Neural progenitor cell (in vitro differentiated cells): ENCODE measurements around the gene RPAP3. TPM values are rescaled to one million over a fixed set of nuclear protein-coding genes. Genes with fewer than 3 reads are reported as not detected.

Experiments used
- DNase-seq: peaks from one replicate; pipeline ENCODE4 v3.0.0-alpha.2; 2016; ENCODE audit warnings: low spot score
- H2AFZ ChIP-seq: fragments of 200-600 bp; sonication (generic); replicated peaks from 2 replicates; pipeline ENCODE4 v1.6.1; 2016; ENCODE audit warnings: antibody characterized with exemption
- H3F3A ChIP-seq: fragments of 200-600 bp; sonication (generic); 2 replicates; pipeline ENCODE4 v1.6.1; 2016; ENCODE audit warnings: antibody characterized with exemption, low read depth
- H3K27ac ChIP-seq: fragments of 200-600 bp; sonication (generic); 2 replicates; pipeline ENCODE4 v1.5.1; 2016; ENCODE audit warnings: mild to moderate bottlenecking
- H3K27me3 ChIP-seq: fragments of 200-600 bp; sonication (generic); 2 replicates; pipeline ENCODE4 v1.6.1; 2016; ENCODE audit warnings: mild to moderate bottlenecking, moderate library complexity
- H3K36me3 ChIP-seq: fragments of 200-600 bp; sonication (generic); 2 replicates; pipeline ENCODE4 v1.5.1; 2016
- H3K4me1 ChIP-seq: fragments of 200-600 bp; sonication (generic); 2 replicates; pipeline ENCODE4 v1.6.1; 2016; ENCODE audit warnings: mixed run types
- H3K4me2 ChIP-seq: fragments of 200-600 bp; sonication (generic); 2 replicates; pipeline ENCODE4 v1.6.1; 2016
- H3K4me3 ChIP-seq: fragments of 200-600 bp; sonication (generic); 2 replicates; pipeline ENCODE4 v1.5.1; 2016
- H3K79me2 ChIP-seq: fragments of 200-600 bp; sonication (generic); 2 replicates; pipeline ENCODE4 v1.6.1; 2016; ENCODE audit warnings: low read depth
- H3K9ac ChIP-seq: fragments of 200-600 bp; sonication (generic); 2 replicates; pipeline ENCODE4 v1.6.1; 2016
- H3K9me3 ChIP-seq: fragments of 200-600 bp; sonication (generic); 2 replicates; pipeline ENCODE4 v1.5.1; 2016; ENCODE audit warnings: low read depth
- H4K20me1 ChIP-seq: fragments of 200-600 bp; sonication (generic); 2 replicates; pipeline ENCODE4 v1.6.1; 2016; ENCODE audit warnings: low read depth
- H3K27ac Mint-ChIP-seq: 3 replicates; pipeline ENCODE4 v1.8.0; 2021; ENCODE audit warnings: mixed read lengths
- H3K27me3 Mint-ChIP-seq: 2 replicates; pipeline ENCODE4 v1.8.0; 2022; ENCODE audit warnings: low read depth, mild to moderate bottlenecking, inconsistent platforms, moderate library complexity, mixed read lengths; ENCODE audit not compliant: insufficient read depth
- H3K36me3 Mint-ChIP-seq: 3 replicates; pipeline ENCODE4 v1.8.0; 2021; ENCODE audit warnings: mixed read lengths
- H3K4me1 Mint-ChIP-seq: 3 replicates; pipeline ENCODE4 v1.8.0; 2021; ENCODE audit warnings: mixed read lengths
- H3K4me3 Mint-ChIP-seq: 3 replicates; pipeline ENCODE4 v1.8.0; 2021; ENCODE audit warnings: mild to moderate bottlenecking, moderate library complexity, mixed read lengths
- H3K9me3 Mint-ChIP-seq: 3 replicates; pipeline ENCODE4 v1.8.0; 2020; ENCODE audit warnings: mixed read lengths
- EZH2 ChIP-seq: fragments of 200-600 bp; sonication (generic); IDR thresholded peaks from 2 replicates; pipeline ENCODE4 v1.6.1; 2017; ENCODE audit warnings: antibody characterized with exemption, mild to moderate bottlenecking, moderate library complexity
- EZH2phosphoT487 ChIP-seq: fragments of 200-600 bp; sonication (generic); IDR thresholded peaks from 2 replicates; pipeline ENCODE4 v1.6.1; 2017; ENCODE audit warnings: antibody characterized with exemption
- total RNA-seq: library from RNA; depleted of rRNA; stranded (reverse); fragments of >200 nt; gene quantifications from 2 replicates; pipeline ENCODE4 v1.2.3, GENCODE V29; 2015; ENCODE audit warnings: low replicate concordance
- TF ChIP-seq, protein P1 (sequence below): fragments of 200-600 bp; sonication (generic); IDR thresholded peaks from 2 replicates; pipeline ENCODE4 v1.5.1; 2017; ENCODE audit warnings: antibody characterized with exemption, mild to moderate bottlenecking

RPAP3 gene
- total RNA-seq, 1 donor from 2014 or later, result 61.9 TPM

DNA sequence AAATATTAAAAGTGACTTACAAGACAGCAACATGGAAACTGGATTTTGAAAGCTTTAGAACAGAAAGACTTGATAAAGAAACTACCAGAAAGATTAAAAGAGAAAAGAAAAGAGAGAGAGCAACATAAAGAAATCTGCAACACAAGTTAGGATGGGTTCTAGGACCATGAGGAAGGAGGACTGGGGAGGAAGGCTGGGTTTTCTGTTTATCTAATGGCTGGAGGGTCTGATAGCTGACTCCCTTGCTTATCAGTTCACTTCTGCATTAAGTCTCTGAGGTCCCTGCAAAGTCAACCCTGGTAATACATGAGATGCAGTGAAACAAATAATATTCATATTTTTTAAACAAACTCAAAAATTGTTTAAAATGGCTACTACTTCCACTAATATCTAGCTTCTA, 90.1 kb downstream of the RPAP3 start:
- Histone ChIP-seq H3K4me1 (no peaks in the 10 kb centered on the region), H3K4me3 (no peak overlapping the region), H3K4me2 (no peak overlapping the region), H3K36me3 (no peaks in the 10 kb centered on the region), H3K27ac (no peak overlapping the region), H3F3A (no peaks in the 10 kb centered on the region), H2AFZ (no peak overlapping the region), H4K20me1 (no peaks in the 10 kb centered on the region), H3K9ac (no peak overlapping the region), H3K9me3 (peaks cover 6% of the 10 kb centered on the region), H3K27me3 (no peaks in the 10 kb centered on the region), H3K79me2 (no peaks in the 10 kb centered on the region)
- H3K36me3 Mint-ChIP-seq, result peaks cover 15% of the 10 kb centered on the region
- H3K4me3 Mint-ChIP-seq, result no peak overlapping the region
- no peaks in the 10 kb centered on the region for H3K4me1 Mint-ChIP-seq
- H3K27ac Mint-ChIP-seq, result no peak overlapping the region
- H3K9me3 Mint-ChIP-seq, result peaks cover 21% of the 10 kb centered on the region
- DNase-seq, result no peak
- TF ChIP-seq, protein P1, sequence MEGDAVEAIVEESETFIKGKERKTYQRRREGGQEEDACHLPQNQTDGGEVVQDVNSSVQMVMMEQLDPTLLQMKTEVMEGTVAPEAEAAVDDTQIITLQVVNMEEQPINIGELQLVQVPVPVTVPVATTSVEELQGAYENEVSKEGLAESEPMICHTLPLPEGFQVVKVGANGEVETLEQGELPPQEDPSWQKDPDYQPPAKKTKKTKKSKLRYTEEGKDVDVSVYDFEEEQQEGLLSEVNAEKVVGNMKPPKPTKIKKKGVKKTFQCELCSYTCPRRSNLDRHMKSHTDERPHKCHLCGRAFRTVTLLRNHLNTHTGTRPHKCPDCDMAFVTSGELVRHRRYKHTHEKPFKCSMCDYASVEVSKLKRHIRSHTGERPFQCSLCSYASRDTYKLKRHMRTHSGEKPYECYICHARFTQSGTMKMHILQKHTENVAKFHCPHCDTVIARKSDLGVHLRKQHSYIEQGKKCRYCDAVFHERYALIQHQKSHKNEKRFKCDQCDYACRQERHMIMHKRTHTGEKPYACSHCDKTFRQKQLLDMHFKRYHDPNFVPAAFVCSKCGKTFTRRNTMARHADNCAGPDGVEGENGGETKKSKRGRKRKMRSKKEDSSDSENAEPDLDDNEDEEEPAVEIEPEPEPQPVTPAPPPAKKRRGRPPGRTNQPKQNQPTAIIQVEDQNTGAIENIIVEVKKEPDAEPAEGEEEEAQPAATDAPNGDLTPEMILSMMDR, result no peak
- TF ChIP-seq EZH2, result no peak
- no peak for TF ChIP-seq EZH2phosphoT487
- H3K27me3 Mint-ChIP-seq, result no peaks in the 10 kb centered on the region

DNA sequence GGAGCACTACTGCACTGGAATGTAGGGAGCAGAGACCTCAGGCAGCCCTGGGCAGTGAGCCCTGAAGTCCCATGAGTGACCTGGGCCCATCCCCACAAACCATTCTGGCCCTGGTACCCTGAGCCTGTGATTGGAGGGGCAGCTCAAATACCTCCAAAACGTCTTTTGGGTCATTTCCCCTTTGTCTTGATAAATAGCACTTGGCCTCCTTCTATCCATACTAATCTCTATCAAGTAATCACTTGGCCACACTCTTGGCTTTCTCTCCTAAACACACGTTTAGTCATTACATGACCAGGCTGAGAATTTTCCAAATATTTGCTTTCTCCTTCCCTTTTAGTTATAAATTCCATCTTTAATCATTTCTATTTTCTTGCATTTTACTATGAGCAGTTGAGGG, 91.3 kb downstream of the RPAP3 start:
- no peaks in the 10 kb centered on the region for H3K36me3 ChIP-seq
- no peak for DNase-seq
- no peaks in the 10 kb centered on the region for H4K20me1 ChIP-seq
- Mint-ChIP-seq H3K4me1 (no peaks in the 10 kb centered on the region), H3K27ac (no peak overlapping the region), H3K9me3 (peaks cover 21% of the 10 kb centered on the region), H3K36me3 (peaks cover 13% of the 10 kb centered on the region), H3K4me3 (no peak overlapping the region), H3K27me3 (no peaks in the 10 kb centered on the region)
- no peak overlapping the region for H3K27ac ChIP-seq
- H3K4me2 ChIP-seq, result no peak overlapping the region
- H3K9me3 ChIP-seq, result peaks cover 6% of the 10 kb centered on the region
- no peaks in the 10 kb centered on the region for H3F3A ChIP-seq
- H3K79me2 ChIP-seq, result no peaks in the 10 kb centered on the region
- no peak overlapping the region for H3K4me3 ChIP-seq
- no peaks in the 10 kb centered on the region for H3K4me1 ChIP-seq
- H2AFZ ChIP-seq, result no peak overlapping the region
- no peaks in the 10 kb centered on the region for H3K27me3 ChIP-seq
- H3K9ac ChIP-seq, result no peak overlapping the region
- TF ChIP-seq, protein P1, result no peak
- TF ChIP-seq EZH2phosphoT487 (no peak), EZH2 (no peak)

DNA sequence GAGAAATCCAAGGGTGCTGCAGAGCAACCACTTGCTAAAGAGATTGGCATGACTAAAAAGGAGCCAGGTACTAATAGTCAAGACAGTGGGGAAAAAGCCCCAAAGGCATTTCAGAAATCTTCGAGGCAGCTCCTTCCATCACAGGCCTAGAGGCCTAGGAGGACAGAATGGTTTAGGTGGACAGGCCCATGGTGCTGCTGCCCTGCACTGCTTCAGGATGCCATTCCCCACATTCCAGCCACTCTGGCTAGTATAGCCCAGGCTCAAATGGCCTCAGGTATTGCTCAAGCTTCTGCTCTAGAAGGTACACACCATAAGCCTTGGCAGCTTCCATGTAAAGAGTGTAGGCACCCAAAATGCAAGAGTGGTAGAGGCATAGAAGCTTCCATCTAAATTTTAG, 92.9 kb downstream of the RPAP3 start:
- no peak overlapping the region for H2AFZ ChIP-seq
- Mint-ChIP-seq H3K27me3 (no peaks in the 10 kb centered on the region), H3K4me1 (no peaks in the 10 kb centered on the region), H3K36me3 (peaks cover 8% of the 10 kb centered on the region), H3K9me3 (peaks cover 21% of the 10 kb centered on the region), H3K4me3 (no peak overlapping the region), H3K27ac (no peak overlapping the region)
- no peak overlapping the region for H3K27ac ChIP-seq
- TF ChIP-seq, protein P1, result no peak
- TF ChIP-seq EZH2phosphoT487 (no peak), EZH2 (no peak)
- H3K9ac ChIP-seq, result no peak overlapping the region
- no peaks in the 10 kb centered on the region for H3K27me3 ChIP-seq
- H3K4me3 ChIP-seq, result no peak overlapping the region
- H3K4me1 ChIP-seq, result no peaks in the 10 kb centered on the region
- no peaks in the 10 kb centered on the region for H3F3A ChIP-seq
- no peaks in the 10 kb centered on the region for H3K36me3 ChIP-seq
- H4K20me1 ChIP-seq, result no peaks in the 10 kb centered on the region
- no peak for DNase-seq
- peaks cover 6% of the 10 kb centered on the region for H3K9me3 ChIP-seq
- H3K4me2 ChIP-seq, result no peak overlapping the region
- no peaks in the 10 kb centered on the region for H3K79me2 ChIP-seq
